Measurements from ENCODE around the gene TMED1. TPM values are rescaled to one million over a fixed set of nuclear protein-coding genes. Genes with fewer than 3 reads are reported as not detected.

Gene TMED1
- total RNA-seq, 1 experiment from 2014 or later: 26.3 TPM

- no peaks in the 10 kb centered on the region for H3K79me2 ChIP-seq (ENCODE audit: insufficient read depth, low read length)
- TF ChIP-seq CTCF (IDR thresholded peaks at IDR 0.05 in 2 of 3, conservative IDR thresholded peaks at IDR 0.05 in 1 of 3; ENCODE audit: borderline replicate concordance in 1 of 3, insufficient read depth in 1 of 3, low read depth in 2 of 3, low read length in 2 of 3): no peak
- no peaks in the 10 kb centered on the region for H3K9me2 ChIP-seq (ENCODE audit: insufficient read depth)
- no peak overlapping the region for H3K4me2 ChIP-seq (ENCODE audit: low read length)
- no peaks in the 10 kb centered on the region for H3K9me3 ChIP-seq (ENCODE audit: control insufficient read depth in 1 of 2, insufficient read depth in 1 of 2, low read depth in 1 of 2, low read length in 2 of 2)
- H3K27ac ChIP-seq (ENCODE audit: low read depth, low read length): no peak overlapping the region
- RAD21 ChIA-PET (ENCODE audit: low non-redundant PET in 1 of 2, low total read pairs in 2 of 2, uncharacterized antibody in 2 of 2, unreplicated experiment in 2 of 2): no interaction called here
- intact Hi-C loops (cut with micrococcal nuclease): no loop called here
- DNase-seq (ENCODE audit: low read depth, low spot score) (no peak), ATAC-seq (no peak)
- POLR2A ChIA-PET: no interaction called here
- H3K4me1 ChIP-seq (ENCODE audit: control insufficient read depth in 1 of 2, insufficient read depth in 2 of 2, low read length in 2 of 2): peaks cover 2 to 8% of the 10 kb centered on the region in 2 experiments; a peak in 3 of 4 replicates
- no peaks in the 10 kb centered on the region for H3K27me3 ChIP-seq (ENCODE audit: insufficient read depth, low read length)
- no peak overlapping the region for H3K9ac ChIP-seq (ENCODE audit: low read length)
- H3K4me3 ChIP-seq (replicated peaks in 1 of 2; ENCODE audit: low read depth in 1 of 2, low read length in 2 of 2): no peak overlapping the region
- BruUV-seq (replicated peaks): no TSS peak
- no peaks in the 10 kb centered on the region for H4K20me1 ChIP-seq (ENCODE audit: insufficient read depth)
- CTCF ChIA-PET: no interaction called here
- H2AFZ ChIP-seq (ENCODE audit: low read depth, low read length, poor library complexity, severe bottlenecking): no peak overlapping the region
- H3K36me3 ChIP-seq (ENCODE audit: control insufficient read depth in 1 of 2, insufficient read depth in 2 of 2, low read length in 2 of 2): peaks cover 9 to 17% of the 10 kb centered on the region in 2 experiments; a peak in 3 of 4 replicates
Measured at GRCh38 chr19:10830370-10830769, 5.6 kb downstream of the TMED1 start.

DNA sequence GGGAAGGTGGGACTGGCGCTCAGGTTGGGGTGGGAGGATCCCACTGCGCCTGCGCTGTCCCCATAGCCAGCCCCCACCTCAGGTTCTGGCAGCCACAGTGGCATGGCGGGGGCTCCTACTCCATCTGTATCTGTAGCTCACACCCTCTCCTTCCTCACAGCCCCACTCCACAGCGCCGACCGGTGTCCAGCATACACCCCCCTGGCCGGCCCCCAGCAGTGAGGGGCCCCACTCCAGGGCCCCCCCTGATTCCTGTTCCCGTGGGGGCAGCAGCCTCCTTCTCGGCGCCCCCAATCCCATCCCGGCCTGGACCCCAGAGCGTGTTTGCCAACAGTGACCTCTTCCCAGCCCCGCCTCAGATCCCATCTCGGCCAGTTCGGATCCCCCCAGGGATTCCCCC is 6.0 kb downstream of the TMED1 start:
- H3K27me3 ChIP-seq (ENCODE audit: insufficient read depth, low read length): no peaks in the 10 kb centered on the region
- H4K20me1 ChIP-seq (ENCODE audit: insufficient read depth): no peaks in the 10 kb centered on the region
- intact Hi-C loops (cut with micrococcal nuclease): no loop called here
- TF ChIP-seq TCF7L2 (IDR thresholded peaks at IDR 0.05; ENCODE audit: borderline replicate concordance, extremely low read depth, insufficient read depth, insufficient read length) (no peak), POLR2AphosphoS5 (IDR thresholded peaks at IDR 0.05; ENCODE audit: low read depth, low read length) (no peak), CBX3 (IDR thresholded peaks at IDR 0.05; ENCODE audit: low read depth) (no peak), ELF1 (IDR thresholded peaks at IDR 0.05; ENCODE audit: borderline replicate concordance, low read depth) (no peak), ZFX (IDR thresholded peaks at IDR 0.05) (no peak), EZH2 (IDR thresholded peaks at IDR 0.05) (no peak), JUND (IDR thresholded peaks at IDR 0.05) (no peak), EGR1 (IDR thresholded peaks at IDR 0.05; ENCODE audit: low read depth) (no peak), CEBPB (IDR thresholded peaks at IDR 0.05; ENCODE audit: low read depth) (no peak), FOSL1 (IDR thresholded peaks at IDR 0.05; ENCODE audit: low read depth) (no peak), SP1 (IDR thresholded peaks at IDR 0.05; ENCODE audit: low read depth) (no peak), SIN3A (IDR thresholded peaks at IDR 0.05; ENCODE audit: low read depth) (no peak), MAX (IDR thresholded peaks at IDR 0.05) (no peak), RAD21 (IDR thresholded peaks at IDR 0.05; ENCODE audit: low read depth) (no peak), SRF (IDR thresholded peaks at IDR 0.05; ENCODE audit: low read depth) (no peak)
- TF ChIP-seq, protein P1, sequence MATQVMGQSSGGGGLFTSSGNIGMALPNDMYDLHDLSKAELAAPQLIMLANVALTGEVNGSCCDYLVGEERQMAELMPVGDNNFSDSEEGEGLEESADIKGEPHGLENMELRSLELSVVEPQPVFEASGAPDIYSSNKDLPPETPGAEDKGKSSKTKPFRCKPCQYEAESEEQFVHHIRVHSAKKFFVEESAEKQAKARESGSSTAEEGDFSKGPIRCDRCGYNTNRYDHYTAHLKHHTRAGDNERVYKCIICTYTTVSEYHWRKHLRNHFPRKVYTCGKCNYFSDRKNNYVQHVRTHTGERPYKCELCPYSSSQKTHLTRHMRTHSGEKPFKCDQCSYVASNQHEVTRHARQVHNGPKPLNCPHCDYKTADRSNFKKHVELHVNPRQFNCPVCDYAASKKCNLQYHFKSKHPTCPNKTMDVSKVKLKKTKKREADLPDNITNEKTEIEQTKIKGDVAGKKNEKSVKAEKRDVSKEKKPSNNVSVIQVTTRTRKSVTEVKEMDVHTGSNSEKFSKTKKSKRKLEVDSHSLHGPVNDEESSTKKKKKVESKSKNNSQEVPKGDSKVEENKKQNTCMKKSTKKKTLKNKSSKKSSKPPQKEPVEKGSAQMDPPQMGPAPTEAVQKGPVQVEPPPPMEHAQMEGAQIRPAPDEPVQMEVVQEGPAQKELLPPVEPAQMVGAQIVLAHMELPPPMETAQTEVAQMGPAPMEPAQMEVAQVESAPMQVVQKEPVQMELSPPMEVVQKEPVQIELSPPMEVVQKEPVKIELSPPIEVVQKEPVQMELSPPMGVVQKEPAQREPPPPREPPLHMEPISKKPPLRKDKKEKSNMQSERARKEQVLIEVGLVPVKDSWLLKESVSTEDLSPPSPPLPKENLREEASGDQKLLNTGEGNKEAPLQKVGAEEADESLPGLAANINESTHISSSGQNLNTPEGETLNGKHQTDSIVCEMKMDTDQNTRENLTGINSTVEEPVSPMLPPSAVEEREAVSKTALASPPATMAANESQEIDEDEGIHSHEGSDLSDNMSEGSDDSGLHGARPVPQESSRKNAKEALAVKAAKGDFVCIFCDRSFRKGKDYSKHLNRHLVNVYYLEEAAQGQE (IDR thresholded peaks at IDR 0.05; ENCODE audit: low read depth): no peak
- TF ChIP-seq, protein P2, sequence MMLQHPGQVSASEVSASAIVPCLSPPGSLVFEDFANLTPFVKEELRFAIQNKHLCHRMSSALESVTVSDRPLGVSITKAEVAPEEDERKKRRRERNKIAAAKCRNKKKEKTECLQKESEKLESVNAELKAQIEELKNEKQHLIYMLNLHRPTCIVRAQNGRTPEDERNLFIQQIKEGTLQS (IDR thresholded peaks at IDR 0.05): no peak

More for the DNA sequence above, 6.0 kb downstream of the TMED1 start:
- H3K36me3 ChIP-seq (ENCODE audit: control insufficient read depth in 1 of 2, insufficient read depth in 2 of 2, low read length in 2 of 2): peaks cover 9 to 19% of the 10 kb centered on the region in 2 experiments; a peak in 3 of 4 replicates
- H3K27ac ChIP-seq (ENCODE audit: low read depth, low read length): no peak overlapping the region
- DNase-seq (ENCODE audit: low read depth, low spot score) (no peak), ATAC-seq (no peak)
- H3K4me2 ChIP-seq (ENCODE audit: low read length): no peak overlapping the region
- no peak overlapping the region for H3K4me3 ChIP-seq (replicated peaks in 1 of 2; ENCODE audit: low read depth in 1 of 2, low read length in 2 of 2)
- H2AFZ ChIP-seq (ENCODE audit: low read depth, low read length, poor library complexity, severe bottlenecking): no peak overlapping the region
- ChIA-PET RAD21 (ENCODE audit: low non-redundant PET in 1 of 2, low total read pairs in 2 of 2, uncharacterized antibody in 2 of 2, unreplicated experiment in 2 of 2) (no interaction called here), CTCF (interaction anchor here (1.7 to 1.9 kb wide), 2 partner anchors 35 to 113 kb away, joined by 4 to 10 read pairs; partner anchors contain the start of gene DNM2), POLR2A (no interaction called here)
- H3K9me2 ChIP-seq (ENCODE audit: insufficient read depth): no peaks in the 10 kb centered on the region
- no peak overlapping the region for H3K9ac ChIP-seq (ENCODE audit: low read length)
- BruUV-seq (replicated peaks): no TSS peak
- H3K79me2 ChIP-seq (ENCODE audit: insufficient read depth, low read length): no peaks in the 10 kb centered on the region
- no peaks in the 10 kb centered on the region for H3K9me3 ChIP-seq (ENCODE audit: control insufficient read depth in 1 of 2, insufficient read depth in 1 of 2, low read depth in 1 of 2, low read length in 2 of 2)
- peaks cover 2 to 4% of the 10 kb centered on the region in 2 experiments; a peak in 3 of 4 replicates for H3K4me1 ChIP-seq (ENCODE audit: control insufficient read depth in 1 of 2, insufficient read depth in 2 of 2, low read length in 2 of 2)
